Measurements from ENCODE around the gene SORCS2. TPM values are rescaled to one million over a fixed set of nuclear protein-coding genes. Genes with fewer than 3 reads are reported as not detected.

The SORCS2 gene
- total RNA-seq, 1 donor from 2014 or later, result 13.8 TPM

GRCh38 chr4:7646384-7647061 lies 454.2 kb downstream of the SORCS2 start:
- peaks cover 10% of the 10 kb centered on the region for H3K9me3 ChIP-seq (ENCODE audit: insufficient read depth, low read depth, low read length)
- no peak for TF ChIP-seq CTCF (IDR thresholded peaks at IDR 0.05; ENCODE audit: insufficient read depth, low read depth, low read length)
- H3K79me2 ChIP-seq (ENCODE audit: insufficient read depth, low read length), result no peaks in the 10 kb centered on the region
- no peak overlapping the region for H3K4me3 Mint-ChIP-seq (ENCODE audit: unreplicated experiment)
- no peak for FAIRE-seq
- H3K27ac ChIP-seq (ENCODE audit: low read depth, low read length), result no peak overlapping the region
- H3K4me2 ChIP-seq (ENCODE audit: low read length), result no peak overlapping the region
- peaks cover 39% of the 10 kb centered on the region for H3K27me3 Mint-ChIP-seq (ENCODE audit: low read depth, unreplicated experiment)
- no peaks in the 10 kb centered on the region for H3K36me3 ChIP-seq (ENCODE audit: insufficient read depth, low read length)
- H3K9me3 Mint-ChIP-seq (ENCODE audit: unreplicated experiment), result peaks cover 31% of the 10 kb centered on the region
- H4K20me1 ChIP-seq (ENCODE audit: insufficient read depth, low read length), result no peaks in the 10 kb centered on the region
- no peaks in the 10 kb centered on the region for H3K27me3 ChIP-seq (ENCODE audit: insufficient read depth, low read length)
- no peak overlapping the region for H3K4me3 ChIP-seq (ENCODE audit: insufficient read depth, low read depth, low read length)
- H3K4me1 ChIP-seq (ENCODE audit: insufficient read depth, low read length), result peaks cover 46% of the 10 kb centered on the region
- H3K4me1 Mint-ChIP-seq (ENCODE audit: low read depth, unreplicated experiment), result peaks cover 29% of the 10 kb centered on the region
- peaks cover 14% of the 10 kb centered on the region for H3K36me3 Mint-ChIP-seq (ENCODE audit: low read depth, unreplicated experiment)
- no peak for DNase-seq (ENCODE audit: low read depth)
- H3K27ac Mint-ChIP-seq (ENCODE audit: unreplicated experiment), result no peak overlapping the region
- no peak overlapping the region for H2AFZ ChIP-seq (ENCODE audit: low read depth, low read length)
- no peak overlapping the region for H3K9ac ChIP-seq (ENCODE audit: low read length)

DNA sequence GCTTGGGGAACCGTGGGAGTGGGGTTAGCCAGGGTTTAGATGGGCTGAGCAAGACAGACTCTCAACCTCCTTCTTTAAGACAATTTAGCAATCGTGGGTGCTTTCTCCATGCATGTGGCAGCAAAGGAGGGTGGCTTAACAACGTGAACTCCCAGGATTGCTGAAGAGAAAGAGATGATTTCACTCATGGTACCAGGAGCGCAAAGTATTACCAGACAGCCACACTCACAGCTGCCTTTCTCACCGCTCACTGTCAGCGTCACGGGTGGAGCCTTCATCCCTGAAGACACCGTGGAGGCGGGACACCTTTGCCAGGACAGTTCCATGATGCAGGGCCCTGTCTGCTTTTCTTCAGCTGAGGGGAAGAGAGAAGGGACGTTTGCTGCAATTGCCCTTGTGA lies 454.8 kb downstream of the SORCS2 start:
- peaks cover 31% of the 10 kb centered on the region for H3K9me3 Mint-ChIP-seq (ENCODE audit: unreplicated experiment)
- H3K27ac Mint-ChIP-seq (ENCODE audit: unreplicated experiment), result peak overlapping the region; percentile 62

More for the DNA sequence above, 454.8 kb downstream of the SORCS2 start:
- TF ChIP-seq EZH2 (IDR thresholded peaks at IDR 0.05; ENCODE audit: insufficient read depth, low read length), result no peak
- TF ChIP-seq CTCF (IDR thresholded peaks at IDR 0.05; ENCODE audit: insufficient read depth, low read depth, low read length), result no peak
- Histone ChIP-seq H3K9ac (ENCODE audit: low read length) (no peak overlapping the region), H3K4me3 (ENCODE audit: insufficient read depth, low read depth, low read length) (no peak overlapping the region), H3K4me1 (ENCODE audit: insufficient read depth, low read length) (peaks cover 52% of the 10 kb centered on the region), H3K9me3 (ENCODE audit: insufficient read depth, low read depth, low read length) (peaks cover 10% of the 10 kb centered on the region), H3K27me3 (ENCODE audit: insufficient read depth, low read length) (no peaks in the 10 kb centered on the region), H3K27ac (ENCODE audit: low read depth, low read length) (no peak overlapping the region), H3K79me2 (ENCODE audit: insufficient read depth, low read length) (no peaks in the 10 kb centered on the region), H3K36me3 (ENCODE audit: insufficient read depth, low read length) (no peaks in the 10 kb centered on the region), H4K20me1 (ENCODE audit: insufficient read depth, low read length) (no peaks in the 10 kb centered on the region), H3K4me2 (ENCODE audit: low read length) (peak overlapping the region; percentile 51), H2AFZ (ENCODE audit: low read depth, low read length) (no peak overlapping the region)
- DNase-seq (ENCODE audit: low read depth) (no peak), FAIRE-seq (no peak)
- Mint-ChIP-seq H3K4me1 (ENCODE audit: low read depth, unreplicated experiment) (peaks cover 35% of the 10 kb centered on the region), H3K27me3 (ENCODE audit: low read depth, unreplicated experiment) (peaks cover 38% of the 10 kb centered on the region), H3K4me3 (ENCODE audit: unreplicated experiment) (no peak overlapping the region), H3K36me3 (ENCODE audit: low read depth, unreplicated experiment) (peaks cover 14% of the 10 kb centered on the region)

All from astrocyte (in vitro differentiated cells and primary cell).